HCT116 (cell line): ENCODE data around the gene MESD. TPM values are rescaled to one million over a fixed set of nuclear protein-coding genes. Genes with fewer than 3 reads are reported as not detected.

Source experiments
- ATAC-seq: fragments of 200-7000 bp; cut with Tn5 transposase; 2 replicates; pipeline ENCODE4 v1.9.1; 2020; ENCODE audit warnings: mild to moderate bottlenecking, moderate library complexity
- BruUV-seq: library from RNA; stranded (reverse); fragments of 400-500 nt; replicated peaks from 2 replicates; lab custom pipeline; 2021; lab: Mats Ljungman, UMichigan
- CTCF ChIA-PET: fragments of 300-600 bp; sonication (Branson Sonifier 250); formaldehyde crosslinking; loops from one replicate; lab custom pipeline; 2021; ENCODE audit warnings: antibody characterized with exemption; lab: Charles Lee
- POLR2A ChIA-PET: fragments of 300-600, 350-600 bp; sonication (Branson Sonifier 250); formaldehyde crosslinking; loops from one replicate; lab custom pipeline; 2021; ENCODE audit warnings: antibody characterized with exemption; lab: Charles Lee
- RAD21 ChIA-PET, 2 experiments: fragments of 300-600 bp; sonication (Branson Sonifier 250); formaldehyde crosslinking; loops; one replicate each; lab custom pipeline; 2023; ENCODE audit warnings: low total read pairs in 2 of 2; ENCODE audit not compliant: uncharacterized antibody in 2 of 2, unreplicated experiment in 2 of 2, low non-redundant PET in 1 of 2; lab: Charles Lee
- DNase-seq: peaks from one replicate; pipeline ENCODE4 v3.0.0-alpha.2; 2010; ENCODE audit warnings: low read depth, low spot score
- H2AFZ ChIP-seq: fragments of 200-600 bp; shearing (Covaris generic), sonication (generic); 2 replicates; pipeline ENCODE4 v1.6.1; 2017; ENCODE audit warnings: low read depth, mixed run types, mixed read lengths, antibody characterized with exemption, low read length; ENCODE audit not compliant: poor library complexity, severe bottlenecking
- H3K27ac ChIP-seq: 2 replicates; pipeline ENCODE4 v1.5.1; 2012; ENCODE audit warnings: low read depth, low read length
- H3K27me3 ChIP-seq: fragments of 200-600 bp; sonication (generic); 2 replicates; pipeline ENCODE4 v1.6.1; 2016; ENCODE audit warnings: mixed run types, low read length, mixed read lengths; ENCODE audit not compliant: insufficient read depth
- H3K36me3 ChIP-seq, 2 experiments: fragments of 200-500 bp in 1 of 2; fragments of 200-600 bp in 1 of 2; sonication (Bioruptor generic) in 1 of 2; sonication (generic) in 1 of 2; 2 replicates each; pipeline versions ENCODE4 v1.5.1 to v1.6.1; 2014 to 2016; ENCODE audit warnings: low read length in 2 of 2, inconsistent platforms in 1 of 2, mixed read lengths in 1 of 2, mixed run types in 1 of 2; ENCODE audit not compliant: insufficient read depth in 2 of 2, control insufficient read depth in 1 of 2
- H3K4me1 ChIP-seq, 2 experiments: fragments of 200-600 bp in 1 of 2; sonication (generic) in 1 of 2; 2 replicates each; pipeline versions ENCODE4 v1.5.1 to v1.6.1; 2012 to 2017; ENCODE audit warnings: low read length in 2 of 2, inconsistent platforms in 1 of 2, mild to moderate bottlenecking in 1 of 2, mixed read lengths in 1 of 2, mixed run types in 1 of 2, moderate library complexity in 1 of 2; ENCODE audit not compliant: insufficient read depth in 2 of 2, control insufficient read depth in 1 of 2
- H3K4me2 ChIP-seq: fragments of 200-600 bp; sonication (generic); 2 replicates; pipeline ENCODE4 v1.6.1; 2017; ENCODE audit warnings: mixed run types, low read length, mixed read lengths
- H3K4me3 ChIP-seq, 2 experiments: fragments of 200-600 bp in 1 of 2; sonication (generic) in 1 of 2; replicated peaks in 1 of 2; 2 replicates each; pipeline ENCODE4 v1.5.1; 2011 to 2016; ENCODE audit warnings: low read length in 2 of 2, control low read depth in 1 of 2, low read depth in 1 of 2, mild to moderate bottlenecking in 1 of 2, mixed read lengths in 1 of 2, mixed run types in 1 of 2
- H3K79me2 ChIP-seq: fragments of 200-600 bp; sonication (generic); 2 replicates; pipeline ENCODE4 v1.6.1; 2017; ENCODE audit warnings: mild to moderate bottlenecking, mixed run types, low read length, moderate library complexity, mixed read lengths; ENCODE audit not compliant: insufficient read depth
- H3K9ac ChIP-seq: fragments of 200-600 bp; sonication (generic); 2 replicates; pipeline ENCODE4 v1.6.1; 2016; ENCODE audit warnings: low read length, mixed read lengths
- H3K9me2 ChIP-seq: fragments of 200-600 bp; sonication (generic), shearing (Covaris generic); 2 replicates; pipeline ENCODE4 v1.6.1; 2017; ENCODE audit warnings: mixed run types, mild to moderate bottlenecking, moderate library complexity; ENCODE audit not compliant: insufficient read depth
- H3K9me3 ChIP-seq, 2 experiments: fragments of 200-500 bp in 1 of 2; fragments of 200-600 bp in 1 of 2; sonication (Bioruptor generic) in 1 of 2; sonication (generic) in 1 of 2; 2 replicates each; pipeline ENCODE4 v1.6.1; 2014 to 2017; ENCODE audit warnings: low read length in 2 of 2, mixed read lengths in 2 of 2, inconsistent platforms in 1 of 2, low read depth in 1 of 2, mild to moderate bottlenecking in 1 of 2, mixed run types in 1 of 2, moderate library complexity in 1 of 2; ENCODE audit not compliant: control insufficient read depth in 1 of 2, insufficient read depth in 1 of 2
- H4K20me1 ChIP-seq: fragments of 200-600 bp; sonication (generic), shearing (Covaris generic); 2 replicates; pipeline ENCODE4 v1.6.1; 2017; ENCODE audit warnings: mixed run types, mild to moderate bottlenecking, moderate library complexity; ENCODE audit not compliant: insufficient read depth
- ELF1 ChIP-seq: IDR thresholded peaks from 2 replicates; pipeline ENCODE4 v1.6.1; 2012; ENCODE audit warnings: low read depth, borderline replicate concordance
- EZH2 ChIP-seq: fragments of 200-600 bp; sonication (generic); IDR thresholded peaks from 2 replicates; pipeline ENCODE4 v1.6.1; 2017; ENCODE audit warnings: antibody characterized with exemption, mixed run types
- FOSL1 ChIP-seq: IDR thresholded peaks from 2 replicates; pipeline ENCODE4 v1.6.1; 2012; ENCODE audit warnings: low read depth
- RAD21 ChIP-seq: IDR thresholded peaks from 2 replicates; pipeline ENCODE4 v1.6.1; 2012; ENCODE audit warnings: low read depth, mild to moderate bottlenecking
- SIN3A ChIP-seq: IDR thresholded peaks from 2 replicates; pipeline ENCODE4 v1.6.1; 2012; ENCODE audit warnings: low read depth
- SRF ChIP-seq: IDR thresholded peaks from 2 replicates; pipeline ENCODE4 v1.6.1; 2012; ENCODE audit warnings: low read depth
- TCF7L2 ChIP-seq: IDR thresholded peaks from 2 replicates; pipeline ENCODE4 v1.7.0; 2011; ENCODE audit warnings: borderline replicate concordance, inconsistent platforms; ENCODE audit not compliant: insufficient read depth, insufficient read length; ENCODE audit errors: extremely low read depth
- YY1 ChIP-seq: IDR thresholded peaks from 2 replicates; pipeline ENCODE4 v1.6.1; 2011; ENCODE audit warnings: low read length, low read depth, moderate library complexity, mild to moderate bottlenecking; ENCODE audit not compliant: insufficient replicate concordance; ENCODE audit errors: extremely low read depth
- ZFX ChIP-seq: fragments of 450-650 bp; IDR thresholded peaks from 2 replicates; pipeline ENCODE4 v1.6.1; 2017
- intact Hi-C: fragments of 100-400 bp; cut with micrococcal nuclease; formaldehyde crosslinking; loops from 2 replicates; pipeline ENCODE4 v1.10.0; 2022
- total RNA-seq: library from RNA; stranded (reverse); gene quantifications from one replicate; pipeline ENCODE4 v1.2.1, GENCODE V29; 2021; ENCODE audit not compliant: unreplicated experiment
- TF ChIP-seq, protein P1 (sequence below), 3 experiments: fragments of 200-600 bp in 1 of 3; sonication (generic) in 1 of 3; IDR thresholded peaks in 2 of 3; conservative IDR thresholded peaks in 1 of 3; 2 replicates each; pipeline ENCODE4 v1.5.1; 2012 to 2017; ENCODE audit warnings: low read depth in 2 of 3, low read length in 2 of 3, antibody characterized with exemption in 1 of 3, borderline replicate concordance in 1 of 3, control low read depth in 1 of 3, mild to moderate bottlenecking in 1 of 3, mixed read lengths in 1 of 3, mixed run types in 1 of 3, moderate library complexity in 1 of 3; ENCODE audit not compliant: insufficient read depth in 1 of 3
- TF ChIP-seq, protein P2 (sequence below): IDR thresholded peaks from 2 replicates; pipeline ENCODE4 v1.6.1; 2012
- TF ChIP-seq, protein P3 (sequence below): IDR thresholded peaks from 2 replicates; pipeline ENCODE4 v1.6.1; 2012; ENCODE audit warnings: low read depth
- TF ChIP-seq, protein P4 (sequence below): IDR thresholded peaks from 2 replicates; pipeline ENCODE4 v1.6.1; 2011; ENCODE audit warnings: mild to moderate bottlenecking, low read length, moderate library complexity; ENCODE audit not compliant: insufficient replicate concordance; ENCODE audit errors: extremely low read depth

The MESD gene
- total RNA-seq, 1 experiment from 2014 or later = 22.5 TPM

DNA sequence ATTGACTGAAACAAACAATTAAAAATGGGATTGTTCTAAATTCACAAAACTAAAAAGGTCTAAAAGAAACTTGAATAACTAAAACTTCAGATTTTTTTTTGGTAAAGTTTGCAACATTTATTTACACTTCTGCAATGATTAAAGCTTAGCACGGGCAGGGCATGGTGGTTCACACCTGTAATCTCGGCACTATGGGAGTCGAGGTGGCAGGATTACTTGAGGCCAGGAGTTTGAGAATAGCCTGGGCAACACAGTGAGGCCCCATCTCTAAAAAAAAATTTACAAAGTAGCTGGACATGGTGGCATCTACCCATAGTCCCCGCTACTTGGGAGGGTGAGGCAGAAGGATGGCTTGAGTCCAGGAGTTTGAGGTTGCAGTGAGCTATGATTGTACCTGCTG is 42.7 kb upstream of the MESD start:
- Histone ChIP-seq H3K4me1 (peaks cover 0 to 6% of the 10 kb centered on the region in 2 experiments; a peak in 1 of 4 replicates), H3K4me2 (no peak overlapping the region), H3K9me3 (peaks cover 0 to 9% of the 10 kb centered on the region in 2 experiments; a peak in 1 of 4 replicates), H3K4me3 (no peak overlapping the region), H3K9ac (no peak overlapping the region), H3K27ac (no peak overlapping the region), H3K79me2 (no peaks in the 10 kb centered on the region), H2AFZ (no peak overlapping the region), H4K20me1 (no peaks in the 10 kb centered on the region), H3K9me2 (no peaks in the 10 kb centered on the region), H3K27me3 (no peaks in the 10 kb centered on the region), H3K36me3 (no peaks in the 10 kb centered on the region)
- TF ChIP-seq FOSL1 (no peak), YY1 (no peak), SIN3A (no peak)
- TF ChIP-seq, protein P1, sequence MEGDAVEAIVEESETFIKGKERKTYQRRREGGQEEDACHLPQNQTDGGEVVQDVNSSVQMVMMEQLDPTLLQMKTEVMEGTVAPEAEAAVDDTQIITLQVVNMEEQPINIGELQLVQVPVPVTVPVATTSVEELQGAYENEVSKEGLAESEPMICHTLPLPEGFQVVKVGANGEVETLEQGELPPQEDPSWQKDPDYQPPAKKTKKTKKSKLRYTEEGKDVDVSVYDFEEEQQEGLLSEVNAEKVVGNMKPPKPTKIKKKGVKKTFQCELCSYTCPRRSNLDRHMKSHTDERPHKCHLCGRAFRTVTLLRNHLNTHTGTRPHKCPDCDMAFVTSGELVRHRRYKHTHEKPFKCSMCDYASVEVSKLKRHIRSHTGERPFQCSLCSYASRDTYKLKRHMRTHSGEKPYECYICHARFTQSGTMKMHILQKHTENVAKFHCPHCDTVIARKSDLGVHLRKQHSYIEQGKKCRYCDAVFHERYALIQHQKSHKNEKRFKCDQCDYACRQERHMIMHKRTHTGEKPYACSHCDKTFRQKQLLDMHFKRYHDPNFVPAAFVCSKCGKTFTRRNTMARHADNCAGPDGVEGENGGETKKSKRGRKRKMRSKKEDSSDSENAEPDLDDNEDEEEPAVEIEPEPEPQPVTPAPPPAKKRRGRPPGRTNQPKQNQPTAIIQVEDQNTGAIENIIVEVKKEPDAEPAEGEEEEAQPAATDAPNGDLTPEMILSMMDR (IDR thresholded peaks at IDR 0.05 in 2 of 3, conservative IDR thresholded peaks at IDR 0.05 in 1 of 3; ENCODE audit: borderline replicate concordance in 1 of 3, insufficient read depth in 1 of 3, low read depth in 2 of 3, low read length in 2 of 3) = no peak
- TF ChIP-seq, protein P2, sequence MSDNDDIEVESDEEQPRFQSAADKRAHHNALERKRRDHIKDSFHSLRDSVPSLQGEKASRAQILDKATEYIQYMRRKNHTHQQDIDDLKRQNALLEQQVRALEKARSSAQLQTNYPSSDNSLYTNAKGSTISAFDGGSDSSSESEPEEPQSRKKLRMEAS = no peak
- intact Hi-C loops = no loop called here
- RAD21 ChIA-PET = no interaction called here
- no peak for ATAC-seq
- CTCF ChIA-PET = no interaction called here
- DNase-seq = no peak
- POLR2A ChIA-PET = no interaction called here
- BruUV-seq = no TSS peak

DNA sequence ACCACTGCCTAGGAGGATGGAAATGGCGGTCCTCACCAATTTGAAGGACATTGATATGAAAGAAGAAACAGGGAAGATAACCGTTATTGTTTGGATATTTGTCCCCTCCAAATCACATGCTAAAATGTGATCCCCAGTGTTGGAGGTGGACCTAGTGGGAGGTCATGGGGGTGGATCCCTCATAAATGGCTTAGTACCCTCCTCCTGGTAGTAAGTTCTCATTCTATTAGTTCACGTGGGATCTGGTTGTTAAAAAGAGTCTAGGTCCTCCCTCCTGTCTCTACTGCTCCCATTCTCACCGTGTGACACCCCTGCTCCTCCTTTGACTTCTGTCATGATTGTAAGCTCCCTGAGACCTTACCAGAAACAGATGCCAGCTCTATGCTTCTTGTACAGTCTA is 41.6 kb upstream of the MESD start:
- Histone ChIP-seq H3K4me2 (no peak overlapping the region), H4K20me1 (no peaks in the 10 kb centered on the region), H3K27me3 (no peaks in the 10 kb centered on the region), H3K79me2 (no peaks in the 10 kb centered on the region), H3K4me3 (no peak overlapping the region), H2AFZ (no peak overlapping the region), H3K36me3 (no peaks in the 10 kb centered on the region), H3K27ac (no peak overlapping the region), H3K9me3 (peaks cover 0 to 9% of the 10 kb centered on the region in 2 experiments; a peak in 1 of 4 replicates), H3K9ac (no peak overlapping the region), H3K4me1 (peaks cover 0 to 6% of the 10 kb centered on the region in 2 experiments; a peak in 1 of 4 replicates), H3K9me2 (no peaks in the 10 kb centered on the region)
- RAD21 ChIA-PET = no interaction called here
- POLR2A ChIA-PET = no interaction called here
- ATAC-seq (no peak), DNase-seq (no peak)
- BruUV-seq = no TSS peak
- CTCF ChIA-PET = no interaction called here
- intact Hi-C loops = no loop called here
- TF ChIP-seq RAD21 (no peak), SRF (no peak), EZH2 (no peak), ZFX (no peak), ELF1 (no peak), TCF7L2 (no peak)
- TF ChIP-seq, protein P3, sequence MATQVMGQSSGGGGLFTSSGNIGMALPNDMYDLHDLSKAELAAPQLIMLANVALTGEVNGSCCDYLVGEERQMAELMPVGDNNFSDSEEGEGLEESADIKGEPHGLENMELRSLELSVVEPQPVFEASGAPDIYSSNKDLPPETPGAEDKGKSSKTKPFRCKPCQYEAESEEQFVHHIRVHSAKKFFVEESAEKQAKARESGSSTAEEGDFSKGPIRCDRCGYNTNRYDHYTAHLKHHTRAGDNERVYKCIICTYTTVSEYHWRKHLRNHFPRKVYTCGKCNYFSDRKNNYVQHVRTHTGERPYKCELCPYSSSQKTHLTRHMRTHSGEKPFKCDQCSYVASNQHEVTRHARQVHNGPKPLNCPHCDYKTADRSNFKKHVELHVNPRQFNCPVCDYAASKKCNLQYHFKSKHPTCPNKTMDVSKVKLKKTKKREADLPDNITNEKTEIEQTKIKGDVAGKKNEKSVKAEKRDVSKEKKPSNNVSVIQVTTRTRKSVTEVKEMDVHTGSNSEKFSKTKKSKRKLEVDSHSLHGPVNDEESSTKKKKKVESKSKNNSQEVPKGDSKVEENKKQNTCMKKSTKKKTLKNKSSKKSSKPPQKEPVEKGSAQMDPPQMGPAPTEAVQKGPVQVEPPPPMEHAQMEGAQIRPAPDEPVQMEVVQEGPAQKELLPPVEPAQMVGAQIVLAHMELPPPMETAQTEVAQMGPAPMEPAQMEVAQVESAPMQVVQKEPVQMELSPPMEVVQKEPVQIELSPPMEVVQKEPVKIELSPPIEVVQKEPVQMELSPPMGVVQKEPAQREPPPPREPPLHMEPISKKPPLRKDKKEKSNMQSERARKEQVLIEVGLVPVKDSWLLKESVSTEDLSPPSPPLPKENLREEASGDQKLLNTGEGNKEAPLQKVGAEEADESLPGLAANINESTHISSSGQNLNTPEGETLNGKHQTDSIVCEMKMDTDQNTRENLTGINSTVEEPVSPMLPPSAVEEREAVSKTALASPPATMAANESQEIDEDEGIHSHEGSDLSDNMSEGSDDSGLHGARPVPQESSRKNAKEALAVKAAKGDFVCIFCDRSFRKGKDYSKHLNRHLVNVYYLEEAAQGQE = no peak
- TF ChIP-seq, protein P4, sequence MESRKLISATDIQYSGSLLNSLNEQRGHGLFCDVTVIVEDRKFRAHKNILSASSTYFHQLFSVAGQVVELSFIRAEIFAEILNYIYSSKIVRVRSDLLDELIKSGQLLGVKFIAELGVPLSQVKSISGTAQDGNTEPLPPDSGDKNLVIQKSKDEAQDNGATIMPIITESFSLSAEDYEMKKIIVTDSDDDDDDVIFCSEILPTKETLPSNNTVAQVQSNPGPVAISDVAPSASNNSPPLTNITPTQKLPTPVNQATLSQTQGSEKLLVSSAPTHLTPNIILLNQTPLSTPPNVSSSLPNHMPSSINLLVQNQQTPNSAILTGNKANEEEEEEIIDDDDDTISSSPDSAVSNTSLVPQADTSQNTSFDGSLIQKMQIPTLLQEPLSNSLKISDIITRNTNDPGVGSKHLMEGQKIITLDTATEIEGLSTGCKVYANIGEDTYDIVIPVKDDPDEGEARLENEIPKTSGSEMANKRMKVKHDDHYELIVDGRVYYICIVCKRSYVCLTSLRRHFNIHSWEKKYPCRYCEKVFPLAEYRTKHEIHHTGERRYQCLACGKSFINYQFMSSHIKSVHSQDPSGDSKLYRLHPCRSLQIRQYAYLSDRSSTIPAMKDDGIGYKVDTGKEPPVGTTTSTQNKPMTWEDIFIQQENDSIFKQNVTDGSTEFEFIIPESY = no peak
